Sigmoid colon (tissue), 4 donors: Measurements from ENCODE around the gene SMC1A.

Experiments used
- CTCF ChIP-seq, 4 experiments: fragments of 450-650 bp in 3 of 4; fragments of 200-600 bp in 1 of 4; IDR thresholded peaks; one replicate each; pipeline ENCODE4 v1.5.1; 2016 to 2019; ENCODE audit warnings: antibody characterized with exemption in 4 of 4, mild to moderate bottlenecking in 3 of 4, moderate library complexity in 2 of 4
- EP300 ChIP-seq, 4 donors: sonication (generic); formaldehyde crosslinking; IDR thresholded peaks; one replicate each; pipeline ENCODE4 v1.6.1; 2017; ENCODE audit warnings: antibody characterized with exemption in 4 of 4
- POLR2A ChIP-seq, 2 donors: fragments of 450-650 bp; IDR thresholded peaks; one replicate each; pipeline ENCODE4 v1.6.1; 2016; ENCODE audit warnings: antibody characterized with exemption in 2 of 2, mild to moderate bottlenecking in 2 of 2, moderate library complexity in 2 of 2
- POLR2AphosphoS5 ChIP-seq, 4 donors: sonication (generic); formaldehyde crosslinking; IDR thresholded peaks; one replicate each; pipeline ENCODE4 v1.6.1; 2017; ENCODE audit warnings: antibody characterized with exemption in 4 of 4

- TF ChIP-seq CTCF (IDR thresholded peaks at IDR 0.05) (no peak), POLR2AphosphoS5 (IDR thresholded peaks at IDR 0.05) (no peak), POLR2A (IDR thresholded peaks at IDR 0.05) (no peak), EP300 (IDR thresholded peaks at IDR 0.05) (no peak)
Measured at GRCh38 chrX:53437206-53437605, 14.8 kb upstream of the SMC1A start.
